Ascending aorta (tissue), 2 donors: Measurements from ENCODE around the gene SLC25A19. TPM values are rescaled to one million over a fixed set of nuclear protein-coding genes. Genes with fewer than 3 reads are reported as not detected.

Source experiments
- DNase-seq, 2 donors: peaks; one replicate each; pipeline ENCODE4 v3.0.0-alpha.2; 2019; ENCODE audit warnings: low spot score in 2 of 2
- H3K27ac ChIP-seq, 2 donors: fragments of 200-600 bp; sonication (generic); one replicate each; pipeline ENCODE4 v1.5.1; 2016 to 2017; ENCODE audit warnings: mild to moderate bottlenecking in 1 of 2
- H3K27me3 ChIP-seq: fragments of 200-600 bp; sonication (generic); one replicate; pipeline ENCODE4 v1.5.1; 2017
- H3K36me3 ChIP-seq, 2 donors: fragments of 200-600 bp; sonication (generic); one replicate each; pipeline ENCODE4 v1.5.1; 2016
- H3K4me1 ChIP-seq, 2 donors: fragments of 200-600 bp; sonication (generic); one replicate each; pipeline ENCODE4 v1.5.1; 2016 to 2017; ENCODE audit warnings: mild to moderate bottlenecking in 1 of 2
- H3K4me3 ChIP-seq, 2 donors: fragments of 200-600 bp; sonication (generic); one replicate each; pipeline ENCODE4 v1.5.1; 2016 to 2017; ENCODE audit warnings: mild to moderate bottlenecking in 1 of 2
- H3K9me3 ChIP-seq, 2 donors: fragments of 200-600 bp; sonication (generic); one replicate each; pipeline ENCODE4 v1.5.1; 2016
- intact Hi-C: fragments of 100-400 bp; cut with DNase I; formaldehyde crosslinking; loops from one replicate; pipeline ENCODE4 v1.15.1; 2023
- total RNA-seq: library from RNA; depleted of rRNA; stranded (reverse); fragments of >200 nt; gene quantifications from one replicate; pipeline ENCODE4 v1.1.0, GENCODE V29; 2016
- TF ChIP-seq, protein P1 (sequence below), 3 experiments: fragments of 200-600 bp in 2 of 3; fragments of 450-650 bp in 1 of 3; sonication (generic) in 2 of 3; IDR thresholded peaks; one replicate each; pipeline ENCODE4 v1.5.1; 2016 to 2019; ENCODE audit warnings: antibody characterized with exemption in 3 of 3, mild to moderate bottlenecking in 1 of 3, moderate library complexity in 1 of 3

The SLC25A19 gene
- total RNA-seq, 1 donor from 2014 or later = 1.3 TPM

DNA sequence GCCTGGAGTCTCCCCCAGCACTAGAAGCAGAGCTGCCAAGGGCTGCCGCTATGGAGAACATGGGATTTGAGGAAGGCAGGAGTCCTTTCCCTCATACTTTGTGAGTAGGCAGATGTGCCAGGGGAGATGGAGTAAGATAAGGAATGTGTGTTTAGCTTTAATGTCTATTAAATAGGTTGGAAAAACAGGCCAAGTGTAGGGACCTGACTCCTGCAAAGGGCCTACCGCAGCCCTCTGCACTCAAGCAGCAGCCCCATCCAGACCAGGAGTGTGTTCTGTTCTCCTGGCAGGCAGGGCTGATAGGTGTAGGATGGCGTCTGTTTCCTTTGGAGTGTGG lies 16.4 kb downstream of the SLC25A19 start:
- Histone ChIP-seq H3K4me1 (peaks cover 15 to 22% of the 10 kb centered on the region in 2 donors), H3K9me3 (no peaks in the 10 kb centered on the region), H3K4me3 (peak overlapping the region in 1 of 2 donors; percentile 95), H3K27ac (peak overlapping the region in 1 of 2 donors; percentile 1), H3K27me3 (no peaks in the 10 kb centered on the region), H3K36me3 (no peaks in the 10 kb centered on the region)
- intact Hi-C loops = loop anchor here (5.0 kb wide), 2 partner anchors 134 to 161 kb away; partner anchors contain the start of gene GRB2
- TF ChIP-seq, protein P1, sequence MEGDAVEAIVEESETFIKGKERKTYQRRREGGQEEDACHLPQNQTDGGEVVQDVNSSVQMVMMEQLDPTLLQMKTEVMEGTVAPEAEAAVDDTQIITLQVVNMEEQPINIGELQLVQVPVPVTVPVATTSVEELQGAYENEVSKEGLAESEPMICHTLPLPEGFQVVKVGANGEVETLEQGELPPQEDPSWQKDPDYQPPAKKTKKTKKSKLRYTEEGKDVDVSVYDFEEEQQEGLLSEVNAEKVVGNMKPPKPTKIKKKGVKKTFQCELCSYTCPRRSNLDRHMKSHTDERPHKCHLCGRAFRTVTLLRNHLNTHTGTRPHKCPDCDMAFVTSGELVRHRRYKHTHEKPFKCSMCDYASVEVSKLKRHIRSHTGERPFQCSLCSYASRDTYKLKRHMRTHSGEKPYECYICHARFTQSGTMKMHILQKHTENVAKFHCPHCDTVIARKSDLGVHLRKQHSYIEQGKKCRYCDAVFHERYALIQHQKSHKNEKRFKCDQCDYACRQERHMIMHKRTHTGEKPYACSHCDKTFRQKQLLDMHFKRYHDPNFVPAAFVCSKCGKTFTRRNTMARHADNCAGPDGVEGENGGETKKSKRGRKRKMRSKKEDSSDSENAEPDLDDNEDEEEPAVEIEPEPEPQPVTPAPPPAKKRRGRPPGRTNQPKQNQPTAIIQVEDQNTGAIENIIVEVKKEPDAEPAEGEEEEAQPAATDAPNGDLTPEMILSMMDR (IDR thresholded peaks at IDR 0.05) = no peak
- no peak for DNase-seq

- H3K27me3 ChIP-seq = no peaks in the 10 kb centered on the region
- no peak for DNase-seq
- intact Hi-C loops = loop anchor here (1.0 to 5.0 kb wide), 3 partner anchors 17 to 160 kb away; partner anchors contain the start of genes GRB2 and SLC25A19
- no peaks in the 10 kb centered on the region for H3K9me3 ChIP-seq
- TF ChIP-seq, protein P1 (IDR thresholded peaks at IDR 0.05) = no peak
- H3K4me1 ChIP-seq = peaks cover 15 to 22% of the 10 kb centered on the region in 2 donors
- peak overlapping the region; percentile 89 to 99 for H3K27ac ChIP-seq
- H3K36me3 ChIP-seq = no peaks in the 10 kb centered on the region
- H3K4me3 ChIP-seq = peak overlapping the region; percentile 75 to 95
Measured at GRCh38 chr17:75271955-75272847, 17.0 kb downstream of the SLC25A19 start.

DNA sequence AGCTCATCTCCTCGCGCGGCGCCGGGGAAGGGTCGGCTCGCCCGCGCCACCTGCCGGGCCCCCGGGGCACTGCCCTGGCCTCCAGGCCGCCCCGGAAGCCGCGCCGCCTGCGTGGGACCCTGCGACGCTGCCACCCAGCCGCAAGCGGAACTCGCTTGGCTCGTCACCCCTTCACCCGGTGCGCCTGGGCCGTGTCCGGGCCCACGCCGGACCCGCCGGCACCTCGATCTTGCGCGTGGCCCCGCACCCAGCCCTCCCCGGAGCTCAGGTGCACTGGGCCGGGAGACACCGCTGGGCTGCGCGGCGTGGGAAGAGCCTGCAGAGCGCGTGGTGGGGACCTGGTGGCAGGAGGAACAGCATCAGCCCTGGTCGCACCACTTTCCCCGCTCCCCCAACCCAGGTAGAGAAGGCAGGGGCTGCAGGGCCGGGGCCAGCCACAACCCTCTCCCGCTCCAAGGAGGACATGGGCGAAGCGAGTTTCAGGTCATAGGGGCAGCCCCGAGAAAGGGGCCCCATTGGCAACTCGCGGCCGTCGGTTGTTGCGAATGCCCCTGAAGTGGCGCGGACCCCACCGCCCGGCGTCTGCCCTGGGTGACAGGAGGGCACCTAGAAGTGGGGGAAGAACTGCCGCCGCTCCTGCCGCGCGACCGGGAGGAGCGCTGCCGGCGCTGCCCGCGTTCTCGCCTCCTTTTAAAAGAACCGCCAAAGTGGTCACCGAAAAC lies 17.8 kb downstream of the SLC25A19 start:
- peaks cover 15 to 22% of the 10 kb centered on the region in 2 donors for H3K4me1 ChIP-seq
- H3K27me3 ChIP-seq = no peaks in the 10 kb centered on the region
- peaks cover 4% of the 10 kb centered on the region in 2 donors for H3K36me3 ChIP-seq
- intact Hi-C loops = loop anchor here (1.0 to 5.0 kb wide), 3 partner anchors 18 to 159 kb away; partner anchors contain the start of genes GRB2 and SLC25A19
- no peaks in the 10 kb centered on the region for H3K9me3 ChIP-seq
- DNase-seq = peak in 1 of 2 donors; percentile 88
- H3K27ac ChIP-seq = peak overlapping the region; percentile 89 to 99
- TF ChIP-seq, protein P1 (IDR thresholded peaks at IDR 0.05) = peak; percentile 14 to 98 (median 52)
- peak overlapping the region; percentile 75 to 95 for H3K4me3 ChIP-seq

DNA sequence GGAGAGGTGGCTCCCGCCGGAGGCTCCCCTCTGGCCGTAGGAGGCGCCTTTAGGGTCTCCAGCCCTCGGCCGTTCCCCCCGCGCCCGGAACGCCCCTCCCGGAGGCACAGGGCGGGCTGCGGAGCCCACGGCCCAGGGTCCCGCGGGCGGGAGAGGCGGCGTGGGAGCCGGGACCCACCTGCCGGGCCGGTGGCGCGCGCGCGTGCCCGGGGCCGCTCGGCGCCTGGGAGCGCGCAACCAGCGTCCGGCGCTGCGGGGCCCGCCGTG lies 18.3 kb downstream of the SLC25A19 start, which contains the start of gene MIF4GD:
TSS of gene MIF4GD (minus strand) at position 266 of the 267 bp plus-strand sequence. CDS start 1,036 bp downstream, outside the sequence.
- H3K27ac ChIP-seq = peak within 1 kb of the TSS; percentile 97 to 99
- H3K36me3 ChIP-seq = peaks cover 9% of the 10 kb centered on the region in 2 donors
- no peak for DNase-seq
- H3K9me3 ChIP-seq = no peaks in the 10 kb centered on the region
- H3K4me3 ChIP-seq = peak within 1 kb of the TSS; percentile 75 to 95
- intact Hi-C loops = loop anchor here (1.0 to 5.0 kb wide), 3 partner anchors 18 to 159 kb away; partner anchors contain the start of genes GRB2 and SLC25A19
- H3K27me3 ChIP-seq = no peaks in the 10 kb centered on the region
- peaks cover 15 to 22% of the 10 kb centered on the region in 2 donors for H3K4me1 ChIP-seq
- TF ChIP-seq, protein P1 (IDR thresholded peaks at IDR 0.05) = no peak

- DNase-seq = peak in 1 of 2 donors; percentile 87
- no peaks in the 10 kb centered on the region for H3K9me3 ChIP-seq
- H3K4me3 ChIP-seq = peak overlapping the region; percentile 75 to 95
- H3K27ac ChIP-seq = peak overlapping the region; percentile 97 to 99
- peaks cover 14% of the 10 kb centered on the region in 2 donors for H3K36me3 ChIP-seq
- intact Hi-C loops = loop anchor here (5.0 kb wide), 2 partner anchors 137 to 158 kb away; partner anchors contain the start of gene GRB2
- no peaks in the 10 kb centered on the region for H3K27me3 ChIP-seq
- TF ChIP-seq, protein P1 (IDR thresholded peaks at IDR 0.05) = peak; percentile 23 to 40 (median 35)
- peaks cover 15 to 22% of the 10 kb centered on the region in 2 donors for H3K4me1 ChIP-seq
Measured at GRCh38 chr17:75270218-75270965, 18.8 kb downstream of the SLC25A19 start.
